DOHH2 (cell line): Measurements from ENCODE around the gene LENG1.

Experiments used
- EZH2phosphoT487 ChIP-seq: fragments of 200-600 bp; sonication (generic); IDR thresholded peaks from 2 replicates; pipeline ENCODE4 v1.6.1; 2017; ENCODE audit warnings: borderline replicate concordance, mild to moderate bottlenecking, antibody characterized with exemption, low read length, moderate library complexity, mixed read lengths
- TF ChIP-seq, protein P1 (sequence below): fragments of 200-600 bp; sonication (generic); IDR thresholded peaks from one replicate; pipeline ENCODE4 v1.5.1; 2014; ENCODE audit warnings: antibody characterized with exemption, mild to moderate bottlenecking, low read depth, low read length; ENCODE audit not compliant: poor library complexity, severe bottlenecking

DNA sequence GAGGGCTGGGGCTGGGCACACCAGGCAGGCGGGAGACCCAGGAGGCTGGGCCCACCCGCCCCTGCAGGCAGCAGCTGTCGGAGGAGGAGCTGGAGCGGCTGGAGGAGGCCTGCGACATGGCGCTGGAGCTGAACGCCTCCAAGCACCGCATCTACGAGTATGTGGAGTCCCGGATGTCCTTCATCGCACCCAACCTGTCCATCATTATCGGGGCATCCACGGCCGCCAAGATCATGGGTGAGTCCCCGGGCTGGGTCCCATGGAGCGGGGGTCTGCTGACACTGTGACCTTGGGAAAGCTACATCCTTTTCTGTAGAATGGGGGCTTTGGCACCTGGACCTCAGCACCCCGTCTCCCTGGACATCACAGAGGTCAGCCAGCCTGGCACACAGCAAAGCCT is 35.8 kb downstream of the LENG1 start:
- TF ChIP-seq, protein P1, sequence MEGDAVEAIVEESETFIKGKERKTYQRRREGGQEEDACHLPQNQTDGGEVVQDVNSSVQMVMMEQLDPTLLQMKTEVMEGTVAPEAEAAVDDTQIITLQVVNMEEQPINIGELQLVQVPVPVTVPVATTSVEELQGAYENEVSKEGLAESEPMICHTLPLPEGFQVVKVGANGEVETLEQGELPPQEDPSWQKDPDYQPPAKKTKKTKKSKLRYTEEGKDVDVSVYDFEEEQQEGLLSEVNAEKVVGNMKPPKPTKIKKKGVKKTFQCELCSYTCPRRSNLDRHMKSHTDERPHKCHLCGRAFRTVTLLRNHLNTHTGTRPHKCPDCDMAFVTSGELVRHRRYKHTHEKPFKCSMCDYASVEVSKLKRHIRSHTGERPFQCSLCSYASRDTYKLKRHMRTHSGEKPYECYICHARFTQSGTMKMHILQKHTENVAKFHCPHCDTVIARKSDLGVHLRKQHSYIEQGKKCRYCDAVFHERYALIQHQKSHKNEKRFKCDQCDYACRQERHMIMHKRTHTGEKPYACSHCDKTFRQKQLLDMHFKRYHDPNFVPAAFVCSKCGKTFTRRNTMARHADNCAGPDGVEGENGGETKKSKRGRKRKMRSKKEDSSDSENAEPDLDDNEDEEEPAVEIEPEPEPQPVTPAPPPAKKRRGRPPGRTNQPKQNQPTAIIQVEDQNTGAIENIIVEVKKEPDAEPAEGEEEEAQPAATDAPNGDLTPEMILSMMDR, result no peak
- no peak for TF ChIP-seq EZH2phosphoT487
